ENCODE results near the gene FLYWCH1.
A peak's percentile ranks its signal among the peaks of the same experiment; 100 is the strongest.

The FLYWCH1 gene

GRCh38 chr16:2968738-2969544 lies 57.2 kb downstream of the FLYWCH1 start, which contains the start of gene PAQR4:
TSS of gene PAQR4 (plus strand) at chr16:2969348. CDS start at chr16:2969675, 327 bp downstream.
- peak; percentile 90 for DNase-seq (ENCODE audit: low spot score)

GRCh38 chr16:2969545-2970521 lies 58.1 kb downstream of the FLYWCH1 start:
- DNase-seq (ENCODE audit: low spot score): peak; percentile 78

GRCh38 chr16:2970563-2970962 lies 58.8 kb downstream of the FLYWCH1 start:
- no peak for DNase-seq (ENCODE audit: low spot score)

- no peak for DNase-seq (ENCODE audit: low spot score)
Measured at GRCh38 chr16:2971134-2971984, 59.6 kb downstream of the FLYWCH1 start.

GRCh38 chr16:2971985-2972784 lies 60.5 kb downstream of the FLYWCH1 start:
- DNase-seq (ENCODE audit: low spot score): no peak

- no peak for DNase-seq (ENCODE audit: low spot score)
Measured at GRCh38 chr16:2973093-2973492, 61.4 kb downstream of the FLYWCH1 start.

- DNase-seq (ENCODE audit: low spot score): no peak
Measured at GRCh38 chr16:2973605-2974318, 62.0 kb downstream of the FLYWCH1 start.

GRCh38 chr16:2974319-2975056 lies 62.8 kb downstream of the FLYWCH1 start:
- no peak for DNase-seq (ENCODE audit: low spot score)

GRCh38 chr16:2975161-2975795 lies 63.5 kb downstream of the FLYWCH1 start:
- DNase-seq (ENCODE audit: low spot score): no peak

GRCh38 chr16:2976201-2976600 lies 64.5 kb downstream of the FLYWCH1 start:
- DNase-seq (ENCODE audit: low spot score): no peak

- DNase-seq (ENCODE audit: low spot score): no peak
Measured at GRCh38 chr16:2976673-2977072, 64.9 kb downstream of the FLYWCH1 start.

GRCh38 chr16:2977440-2977839 lies 65.7 kb downstream of the FLYWCH1 start:
- DNase-seq (ENCODE audit: low spot score): no peak

GRCh38 chr16:2979669-2980226 lies 68.0 kb downstream of the FLYWCH1 start:
- no peak for DNase-seq (ENCODE audit: low spot score)

GRCh38 chr16:2980227-2981176 lies 68.8 kb downstream of the FLYWCH1 start, which contains the start of gene PKMYT1:
TSS of gene PKMYT1 (minus strand) at chr16:2980446. CDS start at chr16:2979657, 789 bp downstream.
- peak; percentile 81 for DNase-seq (ENCODE audit: low spot score)

- no peak for DNase-seq (ENCODE audit: low spot score)
Measured at GRCh38 chr16:2981177-2981898, 69.6 kb downstream of the FLYWCH1 start.

GRCh38 chr16:2981899-2982250 lies 70.1 kb downstream of the FLYWCH1 start:
- no peak for DNase-seq (ENCODE audit: low spot score)

- DNase-seq (ENCODE audit: low spot score): no peak
Measured at GRCh38 chr16:2982402-2982801, 70.7 kb downstream of the FLYWCH1 start.

Data from SW480 (cell line).